Measurements from ENCODE around the gene PAK1.

PAK1 gene

GRCh38 chr11:77299528-77299993, 174.3 kb downstream of the PAK1 start:
- no peak for ATAC-seq
- TF ChIP-seq GLIS3 (CRISPR knock-in tag; IDR thresholded peaks at IDR 0.05) (no peak), SNAI2 (CRISPR knock-in tag; IDR thresholded peaks at IDR 0.05) (no peak), ZFP3 (CRISPR knock-in tag; IDR thresholded peaks at IDR 0.05) (no peak), ZFP30 (CRISPR knock-in tag; IDR thresholded peaks at IDR 0.05) (no peak), PPARA (CRISPR knock-in tag; IDR thresholded peaks at IDR 0.05; ENCODE audit: borderline replicate concordance) (no peak), POU6F1 (CRISPR knock-in tag; IDR thresholded peaks at IDR 0.05; ENCODE audit: borderline replicate concordance, low read depth) (no peak), RARB (CRISPR knock-in tag; IDR thresholded peaks at IDR 0.05) (no peak), ESRRG (CRISPR knock-in tag; IDR thresholded peaks at IDR 0.05) (no peak), ZC3H10 (CRISPR knock-in tag; IDR thresholded peaks at IDR 0.05) (no peak), TCF4 (CRISPR knock-in tag; IDR thresholded peaks at IDR 0.05; ENCODE audit: borderline replicate concordance) (no peak), ZNF565 (CRISPR knock-in tag; conservative IDR thresholded peaks at IDR 0.05; ENCODE audit: low read depth) (no peak), CSDC2 (CRISPR knock-in tag; IDR thresholded peaks at IDR 0.05) (no peak), ZNF8 (CRISPR knock-in tag; IDR thresholded peaks at IDR 0.05) (no peak), ISL1 (CRISPR knock-in tag; IDR thresholded peaks at IDR 0.05) (no peak)
- TF ChIP-seq, protein P1, sequence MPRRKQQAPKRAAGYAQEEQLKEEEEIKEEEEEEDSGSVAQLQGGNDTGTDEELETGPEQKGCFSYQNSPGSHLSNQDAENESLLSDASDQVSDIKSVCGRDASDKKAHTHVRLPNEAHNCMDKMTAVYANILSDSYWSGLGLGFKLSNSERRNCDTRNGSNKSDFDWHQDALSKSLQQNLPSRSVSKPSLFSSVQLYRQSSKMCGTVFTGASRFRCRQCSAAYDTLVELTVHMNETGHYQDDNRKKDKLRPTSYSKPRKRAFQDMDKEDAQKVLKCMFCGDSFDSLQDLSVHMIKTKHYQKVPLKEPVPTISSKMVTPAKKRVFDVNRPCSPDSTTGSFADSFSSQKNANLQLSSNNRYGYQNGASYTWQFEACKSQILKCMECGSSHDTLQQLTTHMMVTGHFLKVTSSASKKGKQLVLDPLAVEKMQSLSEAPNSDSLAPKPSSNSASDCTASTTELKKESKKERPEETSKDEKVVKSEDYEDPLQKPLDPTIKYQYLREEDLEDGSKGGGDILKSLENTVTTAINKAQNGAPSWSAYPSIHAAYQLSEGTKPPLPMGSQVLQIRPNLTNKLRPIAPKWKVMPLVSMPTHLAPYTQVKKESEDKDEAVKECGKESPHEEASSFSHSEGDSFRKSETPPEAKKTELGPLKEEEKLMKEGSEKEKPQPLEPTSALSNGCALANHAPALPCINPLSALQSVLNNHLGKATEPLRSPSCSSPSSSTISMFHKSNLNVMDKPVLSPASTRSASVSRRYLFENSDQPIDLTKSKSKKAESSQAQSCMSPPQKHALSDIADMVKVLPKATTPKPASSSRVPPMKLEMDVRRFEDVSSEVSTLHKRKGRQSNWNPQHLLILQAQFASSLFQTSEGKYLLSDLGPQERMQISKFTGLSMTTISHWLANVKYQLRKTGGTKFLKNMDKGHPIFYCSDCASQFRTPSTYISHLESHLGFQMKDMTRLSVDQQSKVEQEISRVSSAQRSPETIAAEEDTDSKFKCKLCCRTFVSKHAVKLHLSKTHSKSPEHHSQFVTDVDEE (CRISPR knock-in tag; IDR thresholded peaks at IDR 0.05) = no peak

GRCh38 chr11:77294040-77294439, 179.9 kb downstream of the PAK1 start:
- no peak for ATAC-seq
- no peak for TF ChIP-seq SNAI2 (CRISPR knock-in tag; IDR thresholded peaks at IDR 0.05)

DNA sequence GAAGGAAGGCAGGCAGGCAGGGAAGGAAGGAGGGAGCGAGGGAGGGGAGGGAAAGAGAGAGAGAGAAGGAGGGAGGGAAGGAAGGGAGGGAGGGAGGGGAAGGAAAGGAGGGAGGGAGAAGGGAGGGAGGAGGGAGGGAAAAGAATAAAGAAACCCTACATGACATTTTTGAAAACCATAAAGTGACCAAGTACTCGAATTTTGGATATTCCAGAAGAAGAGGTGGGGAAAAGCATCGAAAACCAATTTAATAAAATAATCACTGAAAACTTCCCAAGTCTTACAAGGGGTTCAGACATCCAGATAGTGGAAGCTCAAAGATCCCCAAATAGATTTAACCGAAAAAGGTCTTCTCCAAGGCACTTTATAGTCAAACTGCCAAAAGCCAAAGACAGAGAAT, 184.2 kb downstream of the PAK1 start:
- TF ChIP-seq ZNF8 (CRISPR knock-in tag; IDR thresholded peaks at IDR 0.05) (no peak), BACH2 (CRISPR knock-in tag; IDR thresholded peaks at IDR 0.05; ENCODE audit: borderline replicate concordance) (no peak), OSR1 (CRISPR knock-in tag; IDR thresholded peaks at IDR 0.05) (no peak), ISL1 (CRISPR knock-in tag; IDR thresholded peaks at IDR 0.05) (no peak), GLIS3 (CRISPR knock-in tag; IDR thresholded peaks at IDR 0.05) (no peak), ZFP30 (CRISPR knock-in tag; IDR thresholded peaks at IDR 0.05) (no peak), RARB (CRISPR knock-in tag; IDR thresholded peaks at IDR 0.05) (no peak), ZFP3 (CRISPR knock-in tag; IDR thresholded peaks at IDR 0.05) (no peak), TOX (CRISPR knock-in tag; IDR thresholded peaks at IDR 0.05; ENCODE audit: borderline replicate concordance) (no peak), POU6F1 (CRISPR knock-in tag; IDR thresholded peaks at IDR 0.05; ENCODE audit: borderline replicate concordance, low read depth) (no peak), SNAI2 (CRISPR knock-in tag; IDR thresholded peaks at IDR 0.05) (no peak), ZNF70 (CRISPR knock-in tag; IDR thresholded peaks at IDR 0.05) (no peak), ZNF565 (CRISPR knock-in tag; conservative IDR thresholded peaks at IDR 0.05; ENCODE audit: low read depth) (no peak), CSDC2 (CRISPR knock-in tag; IDR thresholded peaks at IDR 0.05) (no peak), PATZ1 (CRISPR knock-in tag; IDR thresholded peaks at IDR 0.05; ENCODE audit: borderline replicate concordance) (no peak), ESRRG (CRISPR knock-in tag; IDR thresholded peaks at IDR 0.05) (no peak)
- TF ChIP-seq, protein P2, sequence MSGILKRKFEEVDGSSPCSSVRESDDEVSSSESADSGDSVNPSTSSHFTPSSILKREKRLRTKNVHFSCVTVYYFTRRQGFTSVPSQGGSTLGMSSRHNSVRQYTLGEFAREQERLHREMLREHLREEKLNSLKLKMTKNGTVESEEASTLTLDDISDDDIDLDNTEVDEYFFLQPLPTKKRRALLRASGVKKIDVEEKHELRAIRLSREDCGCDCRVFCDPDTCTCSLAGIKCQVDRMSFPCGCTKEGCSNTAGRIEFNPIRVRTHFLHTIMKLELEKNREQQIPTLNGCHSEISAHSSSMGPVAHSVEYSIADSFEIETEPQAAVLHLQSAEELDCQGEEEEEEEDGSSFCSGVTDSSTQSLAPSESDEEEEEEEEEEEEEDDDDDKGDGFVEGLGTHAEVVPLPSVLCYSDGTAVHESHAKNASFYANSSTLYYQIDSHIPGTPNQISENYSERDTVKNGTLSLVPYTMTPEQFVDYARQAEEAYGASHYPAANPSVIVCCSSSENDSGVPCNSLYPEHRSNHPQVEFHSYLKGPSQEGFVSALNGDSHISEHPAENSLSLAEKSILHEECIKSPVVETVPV (CRISPR knock-in tag; IDR thresholded peaks at IDR 0.05) = no peak
- ATAC-seq = no peak

Data from SK-N-SH treated with all-trans-retinoic acid at 6 μM for 48 hours (cell line).